Coronary artery (tissue), 2 donors: ENCODE data around the gene TRAF3.

Experiments used
- DNase-seq: peaks from one replicate; pipeline ENCODE4 v3.0.0-alpha.2; 2017; ENCODE audit warnings: low spot score
- H3K27ac ChIP-seq, 2 donors: fragments of 200-600 bp; sonication (generic); one replicate each; pipeline ENCODE4 v1.5.1; 2016 to 2019
- H3K4me3 ChIP-seq: fragments of 200-600 bp; sonication (generic); 2 replicates; pipeline ENCODE4 v1.5.1; 2016; ENCODE audit warnings: mild to moderate bottlenecking, moderate library complexity
- CTCF ChIP-seq: fragments of 200-600 bp; sonication (generic); IDR thresholded peaks from one replicate; pipeline ENCODE4 v1.5.1; 2019; ENCODE audit warnings: antibody characterized with exemption

The TRAF3 gene, protein sequence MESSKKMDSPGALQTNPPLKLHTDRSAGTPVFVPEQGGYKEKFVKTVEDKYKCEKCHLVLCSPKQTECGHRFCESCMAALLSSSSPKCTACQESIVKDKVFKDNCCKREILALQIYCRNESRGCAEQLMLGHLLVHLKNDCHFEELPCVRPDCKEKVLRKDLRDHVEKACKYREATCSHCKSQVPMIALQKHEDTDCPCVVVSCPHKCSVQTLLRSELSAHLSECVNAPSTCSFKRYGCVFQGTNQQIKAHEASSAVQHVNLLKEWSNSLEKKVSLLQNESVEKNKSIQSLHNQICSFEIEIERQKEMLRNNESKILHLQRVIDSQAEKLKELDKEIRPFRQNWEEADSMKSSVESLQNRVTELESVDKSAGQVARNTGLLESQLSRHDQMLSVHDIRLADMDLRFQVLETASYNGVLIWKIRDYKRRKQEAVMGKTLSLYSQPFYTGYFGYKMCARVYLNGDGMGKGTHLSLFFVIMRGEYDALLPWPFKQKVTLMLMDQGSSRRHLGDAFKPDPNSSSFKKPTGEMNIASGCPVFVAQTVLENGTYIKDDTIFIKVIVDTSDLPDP

DNA sequence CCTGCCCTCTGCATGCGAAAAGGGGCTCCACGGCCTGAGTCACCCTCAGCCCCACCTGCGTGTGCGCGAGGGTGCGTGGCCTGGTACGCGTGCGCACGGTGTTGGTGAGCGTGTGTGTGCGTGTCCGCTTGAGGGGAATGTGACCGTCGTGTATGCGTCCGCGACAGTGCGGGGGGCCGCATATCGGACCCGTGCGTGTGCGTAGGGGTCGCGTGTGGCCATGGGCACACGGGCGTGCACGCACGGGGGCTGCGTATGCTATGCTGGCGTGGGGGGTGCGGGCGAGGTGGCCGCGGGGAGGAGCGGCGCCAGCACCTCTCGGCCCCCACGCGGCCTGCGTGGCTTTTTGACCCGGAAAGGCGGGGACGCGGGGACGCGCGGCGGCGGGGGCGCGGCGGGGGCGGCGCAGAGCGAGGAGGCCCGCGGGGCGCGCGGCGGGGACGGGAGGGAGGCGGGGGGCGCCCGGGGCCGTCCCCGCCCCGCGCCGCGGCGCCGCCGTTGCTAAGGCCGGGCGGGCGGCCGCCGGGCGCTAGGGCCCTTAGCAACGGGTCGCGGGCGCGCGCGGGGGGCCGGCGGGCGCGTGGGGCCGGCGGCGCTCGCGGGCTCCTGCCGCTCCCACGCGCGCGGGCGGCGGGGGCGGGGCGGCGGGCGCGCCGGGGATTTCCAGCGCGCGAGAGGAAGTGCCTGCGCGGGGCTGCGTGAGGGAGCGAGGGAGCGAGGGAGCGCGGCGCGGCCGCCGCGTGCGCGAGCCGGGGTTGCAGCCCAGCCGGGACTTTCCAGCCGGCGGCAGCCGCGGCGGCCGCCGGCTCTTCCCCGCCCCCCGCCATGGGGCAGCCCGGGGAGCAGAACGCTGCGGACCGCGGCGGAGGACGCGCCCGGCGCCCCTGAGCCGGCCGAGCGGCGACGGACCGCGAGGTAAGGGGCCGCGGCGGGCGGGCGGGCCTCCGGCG lies at the start of gene TRAF3:
TSS of gene TRAF3 (plus strand) at position 689 of the 950 bp plus-strand sequence. CDS start 92,753 bp downstream, outside the sequence.
- H3K4me3 ChIP-seq, result peak within 1 kb of the TSS; percentile 89
- no peak for DNase-seq
- no peak for TF ChIP-seq CTCF
- H3K27ac ChIP-seq, result peak within 1 kb of the TSS; percentile 79 to 93

DNA sequence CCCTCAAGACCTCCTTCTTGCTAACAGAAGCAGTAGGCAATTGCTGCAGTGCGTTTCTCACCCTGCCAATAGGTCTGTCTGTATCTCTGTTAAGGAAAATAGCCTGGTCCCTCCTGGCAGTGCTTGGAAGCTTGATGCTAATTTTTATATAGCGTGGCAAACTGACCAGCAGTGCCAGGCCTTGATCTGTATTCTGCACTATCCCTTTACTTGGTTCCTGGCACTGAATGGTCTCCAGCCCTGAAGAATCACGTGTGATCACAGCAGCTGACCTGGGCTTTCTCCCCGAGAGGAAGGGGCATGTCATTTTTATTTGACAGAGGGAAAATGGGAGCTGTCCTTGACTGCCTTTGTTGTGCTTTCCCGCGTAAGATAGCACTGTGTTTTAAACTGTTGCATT lies 48.7 kb upstream of the TRAF3 start:
- no peak overlapping the region for H3K27ac ChIP-seq
- DNase-seq, result no peak
- H3K4me3 ChIP-seq, result no peak overlapping the region
- TF ChIP-seq CTCF, result no peak

- H3K4me3 ChIP-seq, result no peak overlapping the region
- H3K27ac ChIP-seq, result no peak overlapping the region
- no peak for DNase-seq
- no peak for TF ChIP-seq CTCF
Observed at GRCh38 chr14:102729268-102729667, 48.0 kb upstream of the TRAF3 start.

GRCh38 chr14:102729825-102730224 lies 47.4 kb upstream of the TRAF3 start:
- Histone ChIP-seq H3K27ac (no peak overlapping the region), H3K4me3 (no peak overlapping the region)
- no peak for TF ChIP-seq CTCF
- DNase-seq, result no peak

DNA sequence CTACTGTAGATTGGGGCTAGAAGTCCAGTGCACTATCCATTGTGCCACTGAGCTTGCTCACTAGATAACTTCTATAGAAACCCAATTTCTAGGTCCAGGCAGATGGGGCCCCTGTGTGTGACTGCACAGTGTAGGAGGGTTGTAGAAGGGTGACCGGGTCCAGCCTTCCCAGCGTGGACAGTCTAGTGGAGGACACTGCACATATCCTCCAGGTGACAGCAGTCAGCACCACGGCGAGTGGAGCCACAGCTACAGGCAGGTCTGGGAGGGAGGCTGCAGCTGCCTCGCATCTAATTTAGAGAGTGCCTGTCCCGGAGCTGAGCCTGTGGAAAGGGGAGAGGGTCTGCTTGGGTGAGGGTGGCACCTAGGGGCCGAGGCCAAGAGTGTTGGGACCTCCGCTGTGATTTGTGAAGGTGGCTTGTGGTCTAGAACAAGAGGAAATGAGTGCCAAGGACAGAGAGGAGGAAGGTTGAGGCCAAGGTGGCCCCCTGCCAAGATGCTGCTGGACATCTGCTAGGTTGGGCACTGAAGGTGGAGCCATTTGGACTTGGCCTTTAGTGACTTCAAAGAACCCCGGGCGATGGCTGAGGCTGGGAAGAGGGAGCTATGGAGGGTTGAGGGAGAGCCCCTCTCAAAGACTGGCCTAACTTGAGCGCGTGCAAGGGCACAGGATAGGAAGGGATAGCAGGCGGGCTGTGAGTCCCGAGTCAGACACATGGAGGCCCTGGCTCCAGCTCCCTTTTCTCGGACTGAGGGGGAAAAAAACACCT lies 46.0 kb upstream of the TRAF3 start:
- Histone ChIP-seq H3K4me3 (no peak overlapping the region), H3K27ac (no peak overlapping the region)
- no peak for DNase-seq
- no peak for TF ChIP-seq CTCF
